Osteocyte (in vitro differentiated cells): ENCODE results near the gene ROPN1L. TPM values are rescaled to one million over a fixed set of nuclear protein-coding genes. Genes with fewer than 3 reads are reported as not detected.

Experiments used
- DNase-seq: peaks from one replicate; pipeline ENCODE4 v3.0.0; 2021; ENCODE audit warnings: mixed read lengths; ENCODE audit not compliant: unreplicated experiment; ENCODE audit errors: extremely low spot score
- H3K27ac Mint-ChIP-seq: one replicate; pipeline ENCODE4 v1.8.0; 2021; ENCODE audit warnings: mild to moderate bottlenecking, mixed read lengths; ENCODE audit not compliant: unreplicated experiment
- H3K27me3 Mint-ChIP-seq: one replicate; pipeline ENCODE4 v1.8.0; 2021; ENCODE audit warnings: mixed read lengths; ENCODE audit not compliant: unreplicated experiment
- H3K36me3 Mint-ChIP-seq: one replicate; pipeline ENCODE4 v1.8.0; 2021; ENCODE audit warnings: mixed read lengths; ENCODE audit not compliant: unreplicated experiment
- H3K4me1 Mint-ChIP-seq: one replicate; pipeline ENCODE4 v1.8.0; 2021; ENCODE audit warnings: mixed read lengths; ENCODE audit not compliant: unreplicated experiment
- H3K4me3 Mint-ChIP-seq: one replicate; pipeline ENCODE4 v1.8.0; 2021; ENCODE audit warnings: mild to moderate bottlenecking, moderate library complexity, mixed read lengths; ENCODE audit not compliant: unreplicated experiment
- H3K9me3 Mint-ChIP-seq: one replicate; pipeline ENCODE4 v1.8.0; 2021; ENCODE audit warnings: mixed read lengths; ENCODE audit not compliant: unreplicated experiment
- total RNA-seq: library from RNA; stranded (reverse); gene quantifications from 2 replicates; pipeline ENCODE4 v1.2.1, GENCODE V29; 2021
- TF ChIP-seq, protein P1 (sequence below): fragments of 200-600 bp; sonication (generic); IDR thresholded peaks from 2 replicates; pipeline ENCODE4 v1.5.0; 2021; ENCODE audit warnings: antibody characterized with exemption, mild to moderate bottlenecking, moderate library complexity

The ROPN1L gene
- total RNA-seq, 1 donor from 2014 or later = not detected

- H3K27me3 Mint-ChIP-seq = no peaks in the 10 kb centered on the region
- H3K9me3 Mint-ChIP-seq = no peaks in the 10 kb centered on the region
- TF ChIP-seq, protein P1, sequence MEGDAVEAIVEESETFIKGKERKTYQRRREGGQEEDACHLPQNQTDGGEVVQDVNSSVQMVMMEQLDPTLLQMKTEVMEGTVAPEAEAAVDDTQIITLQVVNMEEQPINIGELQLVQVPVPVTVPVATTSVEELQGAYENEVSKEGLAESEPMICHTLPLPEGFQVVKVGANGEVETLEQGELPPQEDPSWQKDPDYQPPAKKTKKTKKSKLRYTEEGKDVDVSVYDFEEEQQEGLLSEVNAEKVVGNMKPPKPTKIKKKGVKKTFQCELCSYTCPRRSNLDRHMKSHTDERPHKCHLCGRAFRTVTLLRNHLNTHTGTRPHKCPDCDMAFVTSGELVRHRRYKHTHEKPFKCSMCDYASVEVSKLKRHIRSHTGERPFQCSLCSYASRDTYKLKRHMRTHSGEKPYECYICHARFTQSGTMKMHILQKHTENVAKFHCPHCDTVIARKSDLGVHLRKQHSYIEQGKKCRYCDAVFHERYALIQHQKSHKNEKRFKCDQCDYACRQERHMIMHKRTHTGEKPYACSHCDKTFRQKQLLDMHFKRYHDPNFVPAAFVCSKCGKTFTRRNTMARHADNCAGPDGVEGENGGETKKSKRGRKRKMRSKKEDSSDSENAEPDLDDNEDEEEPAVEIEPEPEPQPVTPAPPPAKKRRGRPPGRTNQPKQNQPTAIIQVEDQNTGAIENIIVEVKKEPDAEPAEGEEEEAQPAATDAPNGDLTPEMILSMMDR = no peak
- no peak overlapping the region for H3K4me3 Mint-ChIP-seq
- no peak overlapping the region for H3K27ac Mint-ChIP-seq
- peaks cover 61% of the 10 kb centered on the region for H3K36me3 Mint-ChIP-seq
- no peaks in the 10 kb centered on the region for H3K4me1 Mint-ChIP-seq
- DNase-seq = no peak
Measured at GRCh38 chr5:10427201-10427600, 14.5 kb upstream of the ROPN1L start.

- Mint-ChIP-seq H3K27ac (no peak overlapping the region), H3K9me3 (no peaks in the 10 kb centered on the region), H3K4me3 (no peak overlapping the region), H3K4me1 (no peaks in the 10 kb centered on the region), H3K27me3 (no peaks in the 10 kb centered on the region), H3K36me3 (peaks cover 58% of the 10 kb centered on the region)
- no peak for DNase-seq
- TF ChIP-seq, protein P1 = no peak
Measured at GRCh38 chr5:10427978-10428377, 13.7 kb upstream of the ROPN1L start.

GRCh38 chr5:10431415-10431814, 10.3 kb upstream of the ROPN1L start:
- H3K27me3 Mint-ChIP-seq = no peaks in the 10 kb centered on the region
- DNase-seq = no peak
- no peak overlapping the region for H3K27ac Mint-ChIP-seq
- H3K36me3 Mint-ChIP-seq = peaks cover 54% of the 10 kb centered on the region
- no peaks in the 10 kb centered on the region for H3K4me1 Mint-ChIP-seq
- H3K9me3 Mint-ChIP-seq = no peaks in the 10 kb centered on the region
- TF ChIP-seq, protein P1 = no peak
- no peak overlapping the region for H3K4me3 Mint-ChIP-seq

GRCh38 chr5:10432059-10433008, 9.3 kb upstream of the ROPN1L start:
- peak overlapping the region; percentile 18 for H3K27ac Mint-ChIP-seq
- no peaks in the 10 kb centered on the region for H3K9me3 Mint-ChIP-seq
- TF ChIP-seq, protein P1 = no peak

GRCh38 chr5:10434392-10434791, 7.3 kb upstream of the ROPN1L start:
- Mint-ChIP-seq H3K27ac (no peak overlapping the region), H3K27me3 (no peaks in the 10 kb centered on the region), H3K4me3 (no peak overlapping the region), H3K36me3 (peaks cover 54% of the 10 kb centered on the region), H3K4me1 (no peaks in the 10 kb centered on the region), H3K9me3 (no peaks in the 10 kb centered on the region)
- DNase-seq = no peak
- TF ChIP-seq, protein P1 = no peak

More at GRCh38 chr5:10432059-10433008, 9.3 kb upstream of the ROPN1L start:
- Mint-ChIP-seq H3K36me3 (peaks cover 54% of the 10 kb centered on the region), H3K4me1 (no peaks in the 10 kb centered on the region), H3K4me3 (no peak overlapping the region), H3K27me3 (no peaks in the 10 kb centered on the region)
- DNase-seq = no peak
